HG03196 (cell line): Measurements from ENCODE around the gene CNFN.

ENCODE experiments used
- ATAC-seq: cut with Tn5 transposase; IDR thresholded peaks from one replicate; pipeline ENCODE4 v1.9.1; 2021; ENCODE audit not compliant: unreplicated experiment

The CNFN gene

DNA sequence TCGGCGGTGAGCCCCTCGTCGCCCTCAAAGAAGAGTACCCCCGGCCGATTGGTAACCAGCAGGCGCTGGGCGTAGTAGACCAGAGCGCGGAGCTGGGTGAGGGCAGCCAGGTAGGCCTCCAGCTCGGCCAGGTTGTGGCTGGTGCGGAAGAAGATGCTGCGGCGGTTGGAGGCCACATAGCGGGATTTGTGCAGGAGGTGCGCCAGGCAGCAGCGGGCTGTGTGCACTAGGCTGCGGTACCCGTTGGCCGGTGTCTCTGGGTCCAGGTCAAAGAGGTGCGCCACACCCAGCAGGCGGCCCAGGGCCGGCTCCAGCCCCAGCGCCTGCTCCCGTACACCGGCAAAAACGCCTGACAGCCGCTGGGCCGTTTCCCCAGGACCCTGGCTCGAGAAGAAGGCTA is 20.3 kb upstream of the CNFN start:
- ATAC-seq, result no peak

DNA sequence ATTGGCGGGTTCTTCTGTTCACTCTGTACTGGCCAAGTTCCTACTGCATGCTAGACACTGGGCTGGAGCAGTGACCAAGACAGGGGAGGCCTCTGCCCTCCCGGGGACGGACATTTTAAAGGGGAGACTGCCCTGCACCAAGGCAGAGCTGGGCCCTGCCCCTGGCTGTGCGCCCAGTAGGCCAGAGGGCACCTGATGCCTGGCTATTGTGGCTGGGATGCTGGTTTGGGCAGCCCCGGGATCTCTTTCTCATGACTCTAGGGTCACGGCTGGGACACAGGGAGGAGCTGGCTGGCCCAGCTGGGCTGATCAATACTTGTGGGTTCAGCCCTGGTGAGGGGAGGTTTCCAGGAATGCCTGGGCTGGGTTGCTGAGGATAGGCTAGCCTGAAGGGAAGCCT is 19.4 kb upstream of the CNFN start:
- ATAC-seq, result no peak

DNA sequence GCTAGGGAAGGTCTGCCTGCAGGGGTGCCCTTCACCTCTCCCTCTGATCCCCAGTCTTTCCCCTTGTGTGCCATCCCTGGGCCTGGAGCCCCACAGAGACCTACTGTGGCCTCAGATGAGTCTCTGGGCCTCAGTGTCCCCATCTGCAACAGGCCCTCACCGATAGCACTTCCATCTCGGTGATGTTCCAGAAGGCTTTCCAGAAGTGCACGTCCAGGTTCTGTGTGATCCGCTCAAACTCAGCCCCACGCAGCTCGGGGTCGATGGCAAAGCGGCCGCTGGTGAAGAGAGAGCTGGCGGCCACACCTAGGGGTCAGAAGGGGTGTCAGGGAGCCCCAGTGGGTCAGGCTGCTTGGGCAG is 17.7 kb upstream of the CNFN start:
- ATAC-seq, result no peak

DNA sequence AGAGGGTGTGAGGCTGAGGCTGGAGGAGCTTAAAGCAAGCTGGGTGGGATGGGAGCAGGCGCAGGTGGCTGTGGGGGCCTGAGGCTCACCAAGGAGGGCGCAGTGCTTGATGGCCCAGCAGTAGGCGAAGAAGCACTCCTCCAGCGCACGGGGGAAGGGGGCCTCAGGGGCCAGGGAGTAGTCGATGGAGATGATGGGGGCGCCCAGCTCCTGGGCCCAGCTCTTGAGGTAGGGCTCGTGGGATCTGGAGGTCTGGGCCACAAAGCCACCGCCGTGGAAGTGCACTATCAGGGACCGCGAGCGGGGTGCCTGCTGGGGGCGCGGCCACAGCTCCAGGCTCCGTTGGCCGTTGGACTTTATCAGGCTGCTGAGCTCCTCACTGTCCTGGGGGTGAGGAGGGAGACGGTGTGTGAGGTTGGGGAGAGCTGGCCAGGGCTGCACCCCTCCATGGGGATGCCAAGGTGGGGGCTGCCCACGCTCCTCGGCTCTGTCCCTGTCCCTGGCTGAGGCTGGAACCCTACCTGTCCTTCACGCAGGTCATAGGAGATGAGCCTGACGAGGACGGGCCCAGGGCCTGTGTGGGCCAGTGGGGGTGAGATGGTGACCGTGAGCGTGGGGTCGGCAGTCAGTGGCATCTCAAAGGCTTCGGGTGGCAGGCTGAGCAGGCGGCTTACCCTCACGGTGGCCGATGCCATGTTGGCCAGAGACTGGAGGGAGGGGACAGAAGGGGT is 17.2 kb upstream of the CNFN start:
- ATAC-seq, result no peak

DNA sequence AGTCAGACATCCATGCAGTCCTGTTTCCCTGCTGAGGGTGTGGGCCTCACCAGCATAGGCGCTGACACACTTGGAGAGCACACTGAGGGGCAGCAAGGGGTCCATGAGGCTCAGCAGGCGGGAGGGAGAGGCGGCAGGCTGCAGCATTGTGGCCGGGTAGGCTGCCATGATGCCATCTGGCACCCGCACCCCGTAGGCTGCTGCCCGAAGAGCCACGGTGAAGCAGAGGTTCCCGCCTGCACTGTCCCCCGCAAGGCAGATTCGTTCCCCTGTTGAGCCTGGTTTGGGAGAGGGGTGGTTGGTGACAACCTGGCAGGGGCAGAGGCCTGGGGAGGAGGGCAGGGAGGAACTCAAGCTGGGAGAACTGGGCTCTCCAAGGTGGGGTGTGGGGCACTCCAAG is 16.0 kb upstream of the CNFN start:
- no peak for ATAC-seq

DNA sequence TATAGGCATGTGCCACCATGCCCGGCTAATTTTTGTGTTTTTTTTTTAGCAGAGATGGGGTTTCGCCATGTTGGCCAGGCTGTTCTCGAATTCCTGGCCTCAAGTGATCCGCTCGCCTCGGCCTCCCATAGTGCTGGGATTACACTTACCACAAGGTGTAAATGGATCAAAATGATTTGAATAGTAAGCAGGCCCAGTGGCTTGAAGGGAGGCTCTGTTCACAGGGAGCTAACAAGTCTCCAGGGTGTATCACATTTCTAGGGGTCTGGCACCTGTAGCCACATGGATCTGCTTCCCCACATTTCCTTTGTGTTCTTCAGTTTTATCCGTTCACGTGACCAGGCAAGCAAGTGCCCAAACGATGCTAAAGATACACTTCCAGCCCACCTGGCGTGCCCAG is 13.5 kb upstream of the CNFN start:
- no peak for ATAC-seq

DNA sequence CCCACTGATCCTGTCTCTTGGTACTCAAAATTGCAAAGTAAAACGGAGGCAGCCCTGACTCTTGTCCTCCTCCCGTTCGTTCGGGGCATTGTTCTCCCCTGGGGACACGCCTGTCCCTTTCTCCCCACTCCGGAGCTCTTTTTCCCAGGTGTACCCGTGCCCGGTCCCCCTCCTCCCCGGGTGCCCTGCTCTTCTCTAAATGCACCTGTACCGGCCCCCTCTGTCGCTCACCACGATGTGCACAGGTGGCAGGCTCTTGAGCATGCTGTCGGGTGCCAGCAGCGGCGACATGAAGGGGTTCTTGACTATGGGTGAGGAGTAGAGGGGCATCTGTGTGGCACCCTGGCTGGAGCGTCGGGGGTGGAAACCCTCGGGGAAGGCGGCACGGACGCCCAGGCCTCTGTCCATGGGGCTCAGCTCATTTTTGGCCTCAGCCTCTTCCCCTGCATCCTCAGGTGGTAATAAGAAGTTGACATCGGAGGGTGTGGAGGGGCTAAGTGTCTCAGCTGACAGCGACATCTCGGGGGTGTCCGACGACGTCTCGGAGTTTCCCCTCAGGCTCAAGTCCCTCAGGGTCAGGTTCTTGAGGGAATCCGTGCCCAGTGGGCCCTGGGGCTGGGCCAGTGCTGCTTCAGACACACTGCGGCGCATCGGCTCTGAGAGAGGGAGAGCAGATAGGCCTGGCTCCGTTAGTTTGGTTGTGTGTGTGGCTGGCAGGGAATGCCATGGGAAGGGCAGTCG is 12.4 kb upstream of the CNFN start:
- ATAC-seq, result no peak

DNA sequence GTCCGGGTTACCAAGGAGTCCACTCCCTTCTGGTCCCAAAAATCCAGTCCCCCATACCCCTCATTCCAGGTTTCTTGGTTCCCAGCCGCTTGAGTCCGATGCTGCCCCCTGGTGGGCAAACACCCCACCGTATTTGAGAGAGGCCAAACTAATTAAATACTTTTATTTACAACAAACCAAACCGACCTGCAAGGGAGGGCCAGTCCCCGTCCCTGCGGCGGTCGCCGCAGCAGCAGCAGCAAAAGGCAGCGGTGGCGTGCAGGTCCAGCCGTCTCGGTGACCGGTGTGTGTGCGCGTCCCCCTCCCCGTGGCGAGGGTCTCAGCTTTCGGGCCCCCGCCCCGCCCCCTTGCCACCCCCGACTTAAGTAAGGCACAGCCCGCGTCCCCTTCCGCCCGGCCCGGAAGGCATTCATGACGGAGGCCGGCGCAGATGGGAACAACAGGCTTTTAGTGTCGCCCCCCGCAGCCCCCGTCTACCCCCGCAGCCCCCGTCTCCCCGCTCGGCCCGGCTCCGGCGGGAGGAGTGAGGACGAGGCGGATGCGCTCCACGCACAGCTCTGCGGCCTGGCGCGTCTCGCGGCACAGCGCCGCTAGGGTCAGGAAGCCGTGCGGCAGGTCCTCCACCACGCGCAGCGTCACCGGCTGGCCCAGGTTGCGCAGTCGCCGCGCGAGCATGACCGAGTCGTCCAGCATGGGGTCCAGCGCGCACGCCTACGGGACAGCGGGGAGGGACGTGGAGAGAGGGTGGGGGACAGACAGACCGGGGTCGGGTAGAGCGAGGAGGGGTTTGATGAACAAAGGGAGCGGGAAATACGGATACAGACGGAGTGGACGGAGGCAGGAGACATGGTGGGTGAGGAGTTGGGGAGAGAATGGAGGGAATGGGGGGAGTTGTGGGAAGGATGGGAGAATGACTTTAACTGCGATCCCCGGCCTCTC is 11.5 kb upstream of the CNFN start:
- no peak for ATAC-seq

DNA sequence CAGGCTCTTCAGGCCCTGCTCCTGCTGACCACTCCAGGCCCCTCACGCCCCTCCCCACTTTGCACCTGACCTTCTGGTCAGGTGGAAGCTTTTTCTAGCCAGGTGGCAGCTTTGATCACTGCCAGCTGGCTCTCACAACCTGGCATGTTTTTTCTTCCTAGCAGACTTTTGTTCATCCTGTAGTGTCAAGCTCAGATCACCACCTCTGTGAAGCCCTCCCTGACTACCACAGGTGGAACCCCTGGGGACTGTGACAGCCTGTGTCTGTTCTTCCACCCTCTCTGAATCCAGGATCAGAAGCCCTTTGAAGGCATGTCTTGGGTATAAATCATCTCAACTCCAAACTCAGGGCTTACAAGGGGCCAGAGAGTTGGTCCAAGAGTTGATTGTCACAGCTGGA is 10.3 kb upstream of the CNFN start:
- ATAC-seq, result no peak

DNA sequence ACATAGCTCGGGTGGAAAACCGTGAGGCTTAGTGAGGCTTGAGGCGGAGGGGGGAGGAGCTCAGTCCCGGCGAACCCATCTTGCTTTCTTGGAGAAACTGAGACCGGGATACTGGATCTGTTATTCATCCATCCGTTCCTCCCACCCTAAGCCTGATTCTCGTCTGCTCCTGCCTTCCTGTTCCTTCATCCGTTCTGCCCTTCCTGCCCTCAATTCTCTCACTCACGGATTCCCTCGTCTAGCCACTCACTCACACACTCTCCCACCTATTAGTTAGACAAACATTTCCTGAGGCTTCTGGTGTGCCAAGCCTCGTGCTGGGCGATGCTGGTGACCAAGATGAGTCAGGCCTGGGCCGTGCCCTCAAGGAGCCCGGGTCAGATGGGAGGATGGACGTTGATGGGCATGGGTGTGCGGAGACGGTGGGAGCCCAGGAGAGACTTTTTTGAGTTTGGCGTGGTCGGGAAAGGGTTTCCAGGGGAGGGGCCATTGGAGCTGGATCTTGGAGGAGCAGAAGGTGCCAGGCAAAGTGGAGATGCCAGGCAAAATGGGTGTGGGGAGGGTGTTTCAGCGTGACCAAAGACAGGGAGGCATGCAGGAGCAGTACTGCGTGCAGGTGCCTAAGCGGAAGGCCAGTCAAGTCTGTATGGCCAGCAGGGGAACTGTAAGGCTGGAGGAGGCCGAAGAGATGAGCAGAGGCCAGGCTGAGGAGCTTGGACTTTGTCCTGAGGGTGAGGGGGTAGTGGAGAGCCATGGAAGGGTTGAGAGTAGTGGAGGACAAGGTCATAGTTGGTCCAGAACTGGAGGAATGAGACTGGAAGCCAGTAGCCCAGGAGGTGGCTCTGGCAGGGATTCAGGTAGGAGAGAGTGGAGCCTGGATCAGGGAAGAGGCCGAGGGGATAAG is 7.4 kb upstream of the CNFN start:
- ATAC-seq, result no peak

DNA sequence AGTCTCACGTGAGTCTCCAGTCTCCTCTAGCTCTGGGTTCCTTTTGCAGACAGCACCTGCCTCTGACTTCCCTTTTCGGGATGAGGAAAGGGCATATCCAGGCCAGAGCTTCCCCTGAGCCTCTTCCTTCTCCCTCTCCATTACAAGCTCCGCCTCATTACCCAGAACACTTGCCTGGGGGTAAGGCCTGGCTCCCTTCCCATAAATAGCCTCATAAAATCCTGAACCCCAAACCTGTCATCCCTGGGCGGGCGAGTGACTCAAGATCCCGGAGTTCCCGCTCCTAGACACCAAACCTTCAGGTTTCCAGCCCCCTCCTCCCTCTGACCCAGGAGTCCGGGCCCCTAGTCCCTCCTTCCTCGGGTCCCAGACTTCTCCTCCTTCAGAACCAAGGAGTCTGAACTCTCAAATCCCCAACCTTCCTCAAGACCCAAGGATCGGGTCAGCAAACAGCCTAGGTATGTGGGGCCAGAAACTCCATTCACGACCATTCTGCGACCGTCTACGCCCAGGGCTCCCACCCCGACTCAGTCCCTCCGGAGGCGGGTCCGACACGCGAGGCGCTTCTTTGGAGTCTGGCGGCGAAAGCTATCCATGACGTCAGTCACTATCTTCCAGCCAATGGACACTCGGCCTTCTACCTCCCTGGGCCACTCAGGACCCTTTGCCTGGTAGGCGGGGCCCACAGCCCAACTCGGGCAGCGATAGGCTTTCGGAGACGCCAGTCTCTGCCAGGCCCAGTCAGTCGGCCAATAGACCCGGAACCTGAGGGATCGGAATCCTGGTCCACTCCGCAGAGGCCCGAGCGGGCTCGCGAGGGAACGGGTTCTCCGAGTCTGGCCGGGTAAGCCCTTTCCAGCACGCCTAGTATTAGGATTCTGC is 6.5 kb upstream of the CNFN start:
- peak; percentile 92 for ATAC-seq

DNA sequence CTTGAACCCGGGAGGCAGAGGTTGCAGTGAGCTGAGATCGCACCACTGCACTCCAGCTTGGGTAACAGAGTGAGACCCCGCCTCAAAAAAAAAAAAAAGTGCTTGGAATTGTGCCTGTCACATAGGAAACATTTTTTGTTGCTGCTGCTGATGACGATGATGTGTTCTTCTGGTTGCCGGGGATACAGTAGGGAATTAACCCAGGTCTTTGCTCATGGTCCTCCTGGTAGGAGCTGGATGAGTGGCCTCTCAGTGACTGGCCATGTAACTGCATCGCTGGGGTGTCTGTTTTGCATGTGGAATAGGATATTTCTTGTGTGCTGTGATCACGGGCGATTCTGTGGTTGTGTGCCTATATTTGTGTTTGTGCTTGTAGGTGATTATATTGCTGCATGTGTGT is 4.7 kb upstream of the CNFN start:
- ATAC-seq, result no peak

DNA sequence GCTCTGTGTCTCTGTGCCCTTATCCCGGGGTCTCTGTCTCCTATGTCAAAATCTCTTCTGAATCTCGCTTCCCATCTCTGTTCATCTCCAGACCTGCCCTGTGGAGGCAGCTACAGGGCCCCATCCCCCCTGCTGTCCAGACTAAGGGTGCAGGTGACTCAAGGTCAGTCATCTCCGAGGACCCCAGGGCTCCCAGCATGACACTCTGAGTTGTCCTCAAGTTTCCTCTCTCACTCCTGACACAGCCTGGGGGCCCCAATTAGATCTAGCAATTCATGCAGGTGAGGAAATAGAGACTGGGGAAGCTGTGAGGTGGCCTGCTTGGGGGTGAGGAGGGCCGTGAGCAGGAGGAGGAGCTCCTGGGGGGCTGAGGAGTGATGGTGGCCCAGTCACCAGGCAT is 2.1 kb upstream of the CNFN start:
- no peak for ATAC-seq

DNA sequence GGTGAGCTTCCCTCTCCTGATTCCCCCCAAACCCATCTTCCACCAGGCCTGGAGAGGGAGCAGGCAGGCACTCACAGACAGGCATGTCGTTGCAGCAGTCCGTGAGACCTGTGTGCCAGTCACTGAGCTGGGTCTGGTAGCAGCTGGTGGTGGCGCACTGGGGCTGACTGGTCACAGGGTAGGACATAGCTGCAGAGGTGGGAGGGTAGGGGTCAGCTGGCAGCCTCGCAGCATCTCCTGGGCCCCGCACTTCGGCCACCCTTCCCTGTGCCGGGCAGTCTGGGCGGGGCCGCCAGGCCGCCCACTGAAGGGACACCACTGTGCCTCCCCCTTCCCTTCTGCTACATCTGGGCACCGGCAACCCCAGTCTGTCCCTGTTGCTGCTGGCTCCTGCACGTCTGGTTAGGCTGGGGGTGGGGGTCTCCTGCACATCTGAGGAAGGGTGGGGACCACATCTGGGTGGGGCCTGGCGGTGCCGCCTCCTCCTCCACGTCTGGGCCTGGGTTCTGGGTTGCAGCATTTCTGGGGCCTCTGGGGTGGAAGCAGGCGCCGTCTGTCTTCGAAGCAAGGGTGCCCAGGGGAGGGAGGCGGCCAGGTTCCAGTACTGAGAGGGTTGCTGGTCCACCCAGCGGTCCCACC is 1.1 kb downstream of the CNFN start:
- ATAC-seq, result no peak

DNA sequence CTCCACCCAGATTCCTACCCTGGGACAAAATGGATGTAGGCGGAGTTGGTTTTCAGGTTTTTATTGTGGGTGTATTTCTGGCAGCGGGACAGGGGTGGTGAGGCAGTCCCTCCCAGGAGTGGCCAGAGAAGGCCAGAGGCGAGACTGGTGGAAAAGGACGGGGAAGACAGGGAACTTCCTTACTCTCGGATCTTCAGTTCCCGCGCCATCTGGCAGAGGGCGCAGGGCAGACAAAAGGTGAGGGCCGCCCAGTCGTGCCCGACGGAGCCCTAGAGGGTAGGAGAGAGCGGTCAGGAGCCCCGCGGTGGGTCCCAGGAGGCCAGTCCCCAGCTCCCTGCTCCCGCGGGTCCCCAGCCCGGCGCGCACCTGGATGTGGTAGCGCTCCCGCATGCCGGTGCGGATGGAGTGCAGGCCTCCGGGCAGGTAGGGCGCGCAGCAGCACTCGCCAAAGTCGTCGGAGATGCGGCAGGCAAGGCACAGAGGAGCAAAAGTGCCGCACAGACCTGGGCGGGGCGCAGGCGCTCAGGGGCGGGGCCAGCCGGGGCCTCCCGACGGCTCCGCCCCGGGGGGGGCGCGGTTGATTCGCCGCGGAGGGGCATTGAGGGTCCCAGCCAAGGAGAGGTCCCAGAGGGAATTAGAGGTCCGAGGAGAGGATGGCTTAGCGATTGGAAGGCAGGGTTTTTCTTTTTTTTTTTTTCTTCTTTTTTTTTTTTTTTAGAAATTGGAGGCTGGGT is 3.0 kb downstream of the CNFN start:
- no peak for ATAC-seq

DNA sequence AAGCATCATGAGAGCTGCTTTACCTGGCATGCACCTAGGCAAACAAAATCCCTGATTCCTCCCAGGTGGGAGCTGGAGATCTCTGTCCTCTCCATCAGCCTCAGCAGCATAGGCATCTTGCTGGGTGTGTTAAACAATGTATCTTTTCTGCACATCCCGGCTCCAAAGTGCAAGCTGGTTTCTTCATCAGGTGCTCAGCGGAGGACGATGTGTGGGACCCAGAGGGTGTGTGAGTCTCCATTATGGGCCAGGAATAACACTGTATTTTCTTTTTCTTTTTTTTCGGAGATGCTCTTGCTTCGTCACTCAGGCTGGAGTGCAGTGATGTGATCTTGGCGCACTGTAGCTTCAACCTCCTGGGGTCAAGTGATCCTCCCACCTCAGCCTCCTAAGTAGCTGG is 9.9 kb downstream of the CNFN start:
- ATAC-seq, result no peak

DNA sequence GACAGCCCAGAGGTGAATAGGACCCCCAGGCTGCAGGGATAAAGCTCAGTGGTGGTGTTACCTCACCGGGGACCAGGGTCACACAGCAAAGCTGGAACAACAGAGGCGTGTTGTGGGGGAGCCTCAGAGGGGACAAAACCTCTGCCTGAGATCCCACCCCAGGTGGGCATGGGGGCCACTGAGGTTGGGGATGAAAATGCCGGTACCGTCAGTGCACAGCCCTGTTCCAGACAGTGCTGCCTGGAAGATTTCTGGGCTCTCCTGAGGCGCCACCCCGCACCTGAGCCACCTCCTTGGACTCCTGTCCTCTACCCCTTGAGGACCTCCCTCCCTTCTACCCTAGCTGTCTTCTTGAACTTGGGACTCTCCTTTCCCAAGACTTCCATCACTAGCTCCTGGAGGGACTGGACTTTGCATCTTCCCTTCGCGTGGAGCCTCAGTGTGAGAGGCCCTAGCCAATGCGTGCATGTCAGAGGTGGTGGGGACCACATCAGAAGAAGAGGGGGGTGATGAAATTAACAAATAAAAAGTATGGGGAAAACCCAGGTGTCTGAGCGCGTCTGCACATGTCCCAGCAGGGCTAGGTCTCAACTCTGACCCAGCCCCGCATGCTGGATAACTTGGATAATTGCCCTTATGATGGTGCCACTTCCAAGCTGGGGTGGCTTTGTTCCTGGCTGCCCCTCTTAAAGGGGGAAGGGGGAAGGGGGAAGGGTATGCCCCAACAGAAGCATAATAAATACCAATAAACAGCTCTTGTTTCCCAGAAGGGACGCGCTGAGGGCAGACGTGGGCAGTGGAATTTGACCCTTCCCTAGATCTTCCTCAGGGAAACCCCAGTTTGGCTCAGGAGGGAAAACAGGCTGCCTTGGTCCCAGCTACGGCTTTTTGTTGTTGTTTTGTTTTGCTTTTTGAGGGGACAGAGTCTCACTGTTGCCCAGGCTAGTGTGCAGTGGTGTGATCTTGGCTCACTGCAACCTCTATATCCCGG is 11.6 kb downstream of the CNFN start:
- no peak for ATAC-seq
